ENCODE results near the gene WIPF2.

WIPF2 gene

DNA sequence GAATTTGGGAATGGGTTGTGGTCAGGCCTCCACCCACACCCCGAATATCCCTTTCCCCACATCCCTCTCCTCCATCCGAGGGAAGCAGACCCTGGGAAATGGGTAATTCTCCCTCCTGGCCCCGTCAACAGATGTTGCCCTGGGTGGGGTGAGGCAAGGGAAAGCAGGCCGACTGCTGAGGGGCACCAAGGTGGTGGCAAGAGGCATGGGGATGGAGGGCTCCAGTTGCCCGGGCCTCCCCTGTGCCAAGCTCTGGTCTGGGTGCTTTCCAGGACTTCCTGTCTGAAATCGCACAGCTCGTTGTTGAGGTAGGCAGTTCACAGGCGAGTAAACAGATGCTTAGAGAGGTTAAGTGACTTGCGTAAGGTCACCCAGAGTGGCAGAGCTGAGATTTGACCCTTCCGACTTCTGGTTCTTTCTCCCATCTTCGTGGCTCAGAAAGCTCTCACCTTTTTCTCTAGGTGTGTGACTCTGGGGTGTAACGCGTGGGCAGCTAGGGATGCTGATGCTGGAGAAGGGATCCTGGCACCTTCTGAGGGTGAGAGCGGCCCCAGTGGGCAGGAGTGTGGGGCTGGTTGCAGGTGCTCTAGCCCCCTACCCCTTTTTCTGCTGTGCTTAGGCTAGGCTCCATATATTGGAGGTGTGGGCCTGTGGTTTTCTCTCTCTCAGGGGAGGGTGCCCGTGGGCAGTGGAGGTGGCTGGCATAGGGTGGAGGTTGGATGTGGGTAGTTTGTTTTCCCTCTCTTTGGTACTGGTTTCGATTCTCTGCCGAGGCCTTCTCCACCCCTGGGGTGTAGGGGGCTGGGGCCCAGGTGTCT is 107.1 kb downstream of the WIPF2 start:
- DNase-seq (ENCODE audit: low read depth, low spot score), result no peak

DNA sequence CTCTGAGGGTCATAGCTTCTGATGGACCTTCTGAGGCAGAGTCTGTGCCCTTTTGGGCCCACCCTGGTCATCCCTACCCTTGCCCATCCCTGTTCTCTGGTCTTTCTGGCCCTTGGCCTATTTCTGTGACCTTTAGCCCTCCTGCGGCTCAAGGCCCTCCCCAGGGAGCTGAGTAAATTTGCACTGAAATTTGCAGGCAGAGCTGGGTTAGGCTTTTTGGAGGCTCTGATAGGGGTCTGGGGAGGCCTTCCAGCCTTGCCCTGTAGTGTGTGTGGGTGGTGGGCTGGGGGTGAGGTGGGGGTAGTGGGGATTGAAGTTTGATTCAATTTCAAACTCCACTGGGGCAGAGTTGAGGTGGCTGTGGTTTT is 107.7 kb downstream of the WIPF2 start:
- DNase-seq (ENCODE audit: low read depth, low spot score), result no peak

DNA sequence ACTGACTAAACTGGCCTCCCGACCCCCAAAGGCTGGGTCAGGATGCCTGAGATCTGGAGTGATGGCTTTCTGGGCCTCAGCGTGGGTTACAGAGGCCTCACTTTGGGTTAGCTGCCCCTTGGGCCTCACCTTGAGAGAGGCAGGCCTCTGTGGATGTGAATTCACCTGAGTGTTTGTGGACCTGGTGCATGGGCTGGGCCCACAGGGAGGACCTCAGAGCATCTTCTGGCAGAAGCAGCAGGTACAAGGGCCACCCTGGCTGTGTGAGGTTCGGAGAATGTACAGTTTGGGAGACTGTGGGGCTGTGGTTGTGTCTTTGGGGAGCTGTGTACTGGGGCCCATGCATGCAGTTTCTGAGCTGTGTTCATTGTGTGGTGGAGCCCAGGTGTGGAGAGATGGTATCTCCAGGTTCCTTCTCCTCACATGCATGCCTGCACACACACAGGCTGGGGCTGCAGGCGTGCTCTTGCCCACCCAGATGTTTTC is 108.2 kb downstream of the WIPF2 start:
- DNase-seq (ENCODE audit: low read depth, low spot score), result no peak

DNA sequence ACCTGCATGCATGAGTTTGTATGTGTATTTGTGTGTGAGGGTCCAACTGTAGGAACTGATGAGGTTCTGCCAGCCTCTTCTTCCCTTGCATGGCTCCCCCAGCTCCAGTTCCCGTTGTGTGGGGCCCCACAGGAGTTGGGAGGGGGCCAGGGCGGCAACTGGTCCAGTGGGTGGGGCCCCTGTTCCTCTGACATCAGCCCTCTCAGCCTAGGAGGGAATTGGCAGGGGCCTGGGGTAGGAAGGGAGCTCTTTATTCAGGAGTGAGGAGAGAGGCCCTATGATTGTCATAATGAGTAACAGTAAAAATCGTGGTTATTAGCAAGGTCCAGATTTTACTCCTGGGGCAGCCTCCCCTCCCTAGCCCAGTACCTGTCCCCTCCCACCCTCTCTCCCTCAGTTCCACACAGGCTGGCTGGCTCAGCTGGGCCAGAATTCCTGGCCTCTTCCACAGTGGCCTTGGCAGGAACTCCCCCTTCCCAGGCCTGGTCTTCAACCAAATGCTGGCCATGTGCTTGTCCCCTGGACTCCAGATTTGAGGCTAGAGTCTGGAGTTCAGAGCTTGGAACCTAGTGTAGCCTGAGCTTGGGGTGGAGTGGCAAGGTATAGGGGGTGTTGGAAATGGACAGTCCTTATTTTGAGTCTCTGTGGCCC is 108.8 kb downstream of the WIPF2 start:
- no peak for DNase-seq (ENCODE audit: low read depth, low spot score)

DNA sequence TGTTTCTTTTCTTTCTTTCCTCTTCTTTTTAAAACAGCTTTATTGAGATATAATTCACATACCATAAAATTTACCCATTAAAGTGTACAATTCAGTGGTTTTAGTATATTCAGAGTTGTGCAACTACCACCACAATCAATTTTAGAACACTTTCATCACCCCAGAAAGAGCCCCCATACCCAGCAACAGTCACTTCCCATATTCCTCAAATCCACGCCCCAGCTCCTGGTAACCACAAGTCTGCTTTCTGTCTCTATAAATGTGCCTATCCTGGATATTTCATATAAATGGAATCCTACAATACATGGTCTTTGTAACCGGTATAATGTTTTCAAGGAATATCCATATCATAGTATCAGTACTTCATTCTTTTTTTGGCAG is 109.3 kb downstream of the WIPF2 start:
- no peak for DNase-seq (ENCODE audit: low read depth, low spot score)

DNA sequence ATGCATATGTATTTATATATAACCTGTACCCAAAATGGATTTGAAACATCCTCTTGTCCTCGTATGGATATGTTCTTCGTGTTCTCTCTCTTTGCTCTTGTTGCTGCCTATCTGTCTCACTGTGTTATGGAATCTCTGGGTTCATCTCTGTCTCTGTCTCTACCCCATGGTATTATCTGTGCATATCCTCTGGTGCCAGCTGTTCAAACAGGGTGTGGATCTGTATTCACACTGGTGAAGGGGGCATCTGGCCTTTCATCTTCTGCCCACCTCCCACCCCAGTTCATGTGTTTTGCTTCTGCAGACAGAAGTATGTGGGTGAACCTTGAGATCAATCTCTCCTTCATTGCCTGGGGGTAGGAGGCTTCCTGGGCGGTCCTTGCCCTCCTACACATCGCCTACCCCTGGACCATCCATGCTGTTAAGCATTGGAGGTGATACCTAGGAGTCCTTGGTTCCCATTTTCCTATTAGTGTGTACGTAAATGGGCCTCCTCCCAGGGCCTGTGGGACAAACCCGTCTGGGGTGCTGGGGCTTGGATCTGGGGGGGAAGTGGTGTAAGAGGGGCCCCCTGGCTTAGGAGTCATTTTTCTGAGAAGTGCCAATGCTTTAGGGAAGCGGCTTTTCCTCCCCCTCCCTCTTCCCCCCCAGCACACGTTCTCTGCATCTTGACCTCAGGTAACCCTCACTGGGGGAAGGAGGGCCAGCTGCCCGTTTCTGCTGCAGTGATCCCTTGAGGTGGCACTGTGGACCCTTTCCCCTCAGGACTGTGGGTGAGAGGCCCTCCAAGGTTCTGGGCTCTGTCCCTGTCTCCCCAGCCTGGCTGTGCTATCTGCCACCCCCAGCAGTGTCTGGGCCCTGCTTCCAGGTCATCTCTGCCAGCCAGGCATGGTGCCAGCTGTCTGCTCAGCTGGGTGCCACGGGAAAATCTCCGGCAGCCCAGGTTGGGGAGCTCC is 111.0 kb downstream of the WIPF2 start:
- DNase-seq (ENCODE audit: low read depth, low spot score), result no peak

DNA sequence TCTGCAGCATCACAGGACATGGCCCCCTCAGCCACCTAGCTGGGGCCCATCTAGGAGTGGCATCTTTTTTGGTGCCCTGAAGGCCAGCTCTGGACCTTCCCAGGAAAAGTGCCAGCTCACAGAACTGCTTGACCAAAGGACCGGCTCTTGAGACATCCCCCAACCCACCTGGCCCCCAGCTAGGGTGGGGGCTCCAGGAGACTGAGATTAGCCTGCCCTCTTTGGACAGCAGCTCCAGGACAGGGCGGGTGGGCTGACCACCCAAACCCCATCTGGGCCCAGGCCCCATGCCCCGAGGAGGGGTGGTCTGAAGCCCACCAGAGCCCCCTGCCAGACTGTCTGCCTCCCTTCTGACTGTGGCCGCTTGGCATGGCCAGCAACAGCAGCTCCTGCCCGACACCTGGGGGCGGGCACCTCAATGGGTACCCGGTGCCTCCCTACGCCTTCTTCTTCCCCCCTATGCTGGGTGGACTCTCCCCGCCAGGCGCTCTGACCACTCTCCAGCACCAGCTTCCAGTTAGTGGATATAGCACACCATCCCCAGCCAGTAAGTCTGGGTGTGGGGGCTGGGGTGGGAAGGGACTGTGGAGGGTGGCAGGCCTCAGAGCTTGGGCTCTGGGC is 111.9 kb downstream of the WIPF2 start:
- DNase-seq (ENCODE audit: low read depth, low spot score), result no peak

DNA sequence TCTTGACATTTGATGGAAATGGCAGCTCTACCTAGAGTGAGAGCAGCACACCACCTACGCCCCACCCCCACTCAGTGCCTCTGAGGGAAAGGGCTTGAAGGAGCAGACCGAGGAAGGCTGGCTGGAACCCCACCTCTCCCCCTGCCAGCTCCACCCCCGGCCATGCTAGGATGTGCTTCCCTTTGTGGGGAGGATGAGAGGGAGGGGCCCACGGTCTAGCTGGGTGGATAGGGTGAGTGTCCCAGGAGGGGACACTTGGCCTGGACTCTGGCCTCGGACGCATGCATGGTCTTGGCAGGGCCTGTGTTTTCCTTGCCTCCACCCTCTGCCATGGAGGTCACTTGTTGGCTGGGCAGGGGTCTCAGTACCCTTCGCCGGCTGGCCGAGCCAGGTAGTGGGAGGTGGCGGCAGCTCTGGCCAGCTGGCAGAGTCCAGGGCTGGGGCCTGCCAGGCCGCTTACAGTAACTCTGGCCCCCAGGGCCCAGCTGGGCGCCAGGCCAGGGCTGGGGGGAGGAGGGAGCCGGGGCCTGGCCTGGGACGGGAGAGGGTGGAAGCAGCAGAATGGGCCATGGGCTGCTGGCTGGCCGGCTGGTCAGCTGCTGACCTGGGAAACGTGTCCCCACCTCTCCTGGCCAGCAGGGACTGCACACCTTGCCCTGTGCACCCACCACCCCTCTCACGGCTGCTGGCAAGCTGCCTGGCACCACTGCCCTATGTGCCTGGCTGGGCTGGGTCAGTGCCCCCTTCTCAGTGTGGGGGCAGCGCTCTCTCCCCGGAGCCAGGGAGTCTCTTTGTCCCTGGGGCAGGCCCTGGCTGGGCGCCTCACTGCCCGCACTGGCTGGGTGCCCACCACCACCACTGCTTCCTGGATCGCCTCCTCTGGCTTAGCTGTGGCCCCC is 112.9 kb downstream of the WIPF2 start:
- no peak for DNase-seq (ENCODE audit: low read depth, low spot score)
